H1 (cell line): Measurements from ENCODE around the gene RIMBP2. TPM values are rescaled to one million over a fixed set of nuclear protein-coding genes. Genes with fewer than 3 reads are reported as not detected.

ENCODE experiments used
- CTCF ChIA-PET: fragments of 300-600 bp; sonication (Branson Sonifier 250); formaldehyde crosslinking; loops from one replicate; lab custom pipeline; 2021; ENCODE audit not compliant: partially characterized antibody; lab: Charles Lee
- POLR2A ChIA-PET: fragments of 300-600 bp; sonication (Branson Sonifier 250); formaldehyde crosslinking; loops from one replicate; lab custom pipeline; 2021; ENCODE audit warnings: inconsistent platforms; ENCODE audit not compliant: partially characterized antibody; lab: Charles Lee
- DNase-seq, 2 experiments: peaks; one replicate each; pipeline versions ENCODE4 v3.0.0 to v3.0.0-alpha.2; 2010 to 2022; ENCODE audit warnings: low spot score in 2 of 2, low read depth in 1 of 2, mixed read lengths in 1 of 2
- FAIRE-seq: peaks from 2 replicates; lab custom pipeline; 2011; peaks lifted over from hg19 to GRCh38; lab: Jason Lieb, UNC
- H2AFZ ChIP-seq: 2 replicates; pipeline ENCODE4 v1.8.1; 2012; ENCODE audit warnings: low read length, inconsistent platforms
- H2AK5ac ChIP-seq: 2 replicates; pipeline ENCODE4 v1.6.1; 2013; ENCODE audit warnings: low read depth, low read length
- H2BK120ac ChIP-seq: replicated peaks from 2 replicates; pipeline ENCODE3; 2013; ENCODE audit warnings: low read depth, low read length, inconsistent platforms
- H2BK12ac ChIP-seq: 2 replicates; pipeline ENCODE4 v1.6.1; 2013; ENCODE audit warnings: low read depth, low read length
- H2BK15ac ChIP-seq: 2 replicates; pipeline ENCODE4 v1.6.1; 2013; ENCODE audit warnings: low read length
- H2BK20ac ChIP-seq: 2 replicates; pipeline ENCODE4 v1.6.1; 2013; ENCODE audit warnings: low read length
- H2BK5ac ChIP-seq: 2 replicates; pipeline ENCODE4 v1.6.1; 2013; ENCODE audit warnings: low read depth, low read length
- H3K14ac ChIP-seq: 2 replicates; pipeline ENCODE4 v1.6.1; 2013; ENCODE audit warnings: inconsistent platforms; ENCODE audit not compliant: insufficient read length
- H3K18ac ChIP-seq: 2 replicates; pipeline ENCODE4 v1.6.1; 2013; ENCODE audit warnings: low read length; ENCODE audit errors: extremely low read depth
- H3K23ac ChIP-seq: 2 replicates; pipeline ENCODE4 v1.6.1; 2013; ENCODE audit warnings: inconsistent platforms; ENCODE audit not compliant: insufficient read length
- H3K23me2 ChIP-seq: 2 replicates; pipeline ENCODE4 v1.6.1; 2013; ENCODE audit warnings: low read depth, low read length
- H3K27ac ChIP-seq: 2 replicates; pipeline ENCODE4 v1.6.1; 2011; ENCODE audit warnings: low read depth, low read length, inconsistent platforms
- H3K27me3 ChIP-seq, 4 experiments: replicated peaks in 1 of 4; 1 replicate in 1 of 4; 2 replicates in 3 of 4; pipeline versions ENCODE4 v1.6.1 to v1.8.1; 2011 to 2013; ENCODE audit warnings: low read length in 3 of 4, mild to moderate bottlenecking in 3 of 4, inconsistent platforms in 2 of 4, mixed read lengths in 2 of 4, moderate library complexity in 1 of 4; ENCODE audit not compliant: control insufficient read depth in 3 of 4, insufficient read depth in 3 of 4; ENCODE audit errors: extremely low read depth in 1 of 4
- H3K36me3 ChIP-seq, 4 experiments: 2 replicates each; pipeline versions ENCODE4 v1.6.1 to v1.8.1; 2011 to 2013; ENCODE audit warnings: mild to moderate bottlenecking in 4 of 4, low read length in 3 of 4, moderate library complexity in 2 of 4, control low read depth in 1 of 4, inconsistent platforms in 1 of 4; ENCODE audit not compliant: insufficient read depth in 4 of 4, control insufficient read depth in 2 of 4
- H3K4ac ChIP-seq: replicated peaks from 2 replicates; pipeline ENCODE3; 2013; ENCODE audit warnings: low read length, low read depth, mixed read lengths, inconsistent platforms; ENCODE audit not compliant: insufficient read length
- H3K4me1 ChIP-seq, 4 experiments: replicated peaks in 1 of 4; 1 replicate in 1 of 4; 2 replicates in 3 of 4; pipeline versions ENCODE4 v1.6.1 to v1.8.1; 2011 to 2013; ENCODE audit warnings: low read length in 3 of 4, inconsistent platforms in 2 of 4, mixed read lengths in 1 of 4; ENCODE audit not compliant: insufficient read depth in 4 of 4, control insufficient read depth in 3 of 4
- H3K4me2 ChIP-seq, 2 experiments: 2 replicates each; pipeline versions ENCODE4 v1.6.1 to v1.8.1; 2011 to 2013; ENCODE audit warnings: low read depth in 2 of 2, low read length in 2 of 2, control low read depth in 1 of 2, inconsistent platforms in 1 of 2, mild to moderate bottlenecking in 1 of 2; ENCODE audit not compliant: insufficient read depth in 1 of 2
- H3K4me3 ChIP-seq, 4 experiments: fragments of 200-600, 300-600 bp in 1 of 4; sonication (generic), shearing (Covaris generic), sonication (Bioruptor Twin) in 1 of 4; 2 replicates each; pipeline versions ENCODE4 v1.5.1 to v1.8.1; 2011 to 2016; ENCODE audit warnings: low read length in 4 of 4, low read depth in 3 of 4, control low read depth in 2 of 4, inconsistent platforms in 2 of 4, mild to moderate bottlenecking in 2 of 4, mixed read lengths in 1 of 4, moderate library complexity in 1 of 4; ENCODE audit not compliant: insufficient read depth in 2 of 4; ENCODE audit errors: extremely low read depth in 1 of 4
- H3K56ac ChIP-seq: replicated peaks from 2 replicates; pipeline ENCODE3; 2013; ENCODE audit warnings: low read depth, mild to moderate bottlenecking, mixed read lengths, low read length, inconsistent platforms; ENCODE audit not compliant: insufficient read length
- H3K79me1 ChIP-seq: 2 replicates; pipeline ENCODE4 v1.6.1; 2013; ENCODE audit warnings: low read depth, low read length, control low read depth
- H3K79me2 ChIP-seq, 2 experiments: 2 replicates each; pipeline versions ENCODE4 v1.6.1 to v1.8.1; 2012 to 2013; ENCODE audit warnings: low read length in 2 of 2, mild to moderate bottlenecking in 2 of 2, inconsistent platforms in 1 of 2; ENCODE audit not compliant: insufficient read depth in 2 of 2, control insufficient read depth in 1 of 2
- H3K9ac ChIP-seq, 4 experiments: replicated peaks in 1 of 4; 1 replicate in 1 of 4; 2 replicates in 3 of 4; pipeline versions ENCODE4 v1.6.1 to v1.8.1; 2011 to 2013; ENCODE audit warnings: low read depth in 3 of 4, low read length in 3 of 4, control low read depth in 2 of 4, mild to moderate bottlenecking in 2 of 4, moderate library complexity in 2 of 4, inconsistent platforms in 1 of 4; ENCODE audit errors: extremely low read depth in 1 of 4
- H3K9me3 ChIP-seq, 2 experiments: 2 replicates each; pipeline versions ENCODE4 v1.6.1 to v1.8.1; 2012 to 2013; ENCODE audit warnings: mild to moderate bottlenecking in 2 of 2, moderate library complexity in 2 of 2, control low read depth in 1 of 2, inconsistent platforms in 1 of 2, low read depth in 1 of 2, low read length in 1 of 2, mixed read lengths in 1 of 2; ENCODE audit not compliant: insufficient read depth in 2 of 2
- H4K20me1 ChIP-seq, 2 experiments: replicated peaks in 1 of 2; 2 replicates each; pipeline versions ENCODE3 to v1.8.1; 2011 to 2013; ENCODE audit warnings: inconsistent platforms in 2 of 2, low read length in 2 of 2, mild to moderate bottlenecking in 1 of 2; ENCODE audit not compliant: insufficient read depth in 2 of 2, control insufficient read depth in 1 of 2
- H4K5ac ChIP-seq: 2 replicates; pipeline ENCODE4 v1.6.1; 2013; ENCODE audit warnings: low read length, low read depth, mixed read lengths, inconsistent platforms; ENCODE audit not compliant: insufficient read length
- H4K8ac ChIP-seq: 2 replicates; pipeline ENCODE4 v1.8.0; 2013; ENCODE audit warnings: mild to moderate bottlenecking, moderate library complexity, low read length, inconsistent platforms; ENCODE audit not compliant: insufficient read depth; ENCODE audit errors: extremely low read depth
- H4K91ac ChIP-seq: replicated peaks from 2 replicates; pipeline ENCODE3; 2013; ENCODE audit warnings: low read length, mixed read lengths, inconsistent platforms; ENCODE audit not compliant: insufficient read length
- CTCF ChIP-seq, 3 experiments: IDR thresholded peaks; 1 replicate in 2 of 3; 2 replicates in 1 of 3; pipeline versions ENCODE4 v1.5.1 to v1.6.1; 2011; ENCODE audit warnings: low read length in 3 of 3, mild to moderate bottlenecking in 3 of 3, inconsistent platforms in 2 of 3, low read depth in 1 of 3, moderate library complexity in 1 of 3; ENCODE audit not compliant: insufficient read depth in 1 of 3; ENCODE audit errors: control extremely low read depth in 1 of 3
- EGR1 ChIP-seq: IDR thresholded peaks from 2 replicates; pipeline ENCODE4 v1.6.1; 2011; ENCODE audit warnings: low read depth, low read length, borderline replicate concordance
- RFX5 ChIP-seq: IDR thresholded peaks from 2 replicates; pipeline ENCODE4 v1.6.1; 2011; ENCODE audit warnings: low read depth, low read length, improper control_type of control experiment, borderline replicate concordance
- SIN3A ChIP-seq, 2 experiments: IDR thresholded peaks in 1 of 2; conservative IDR thresholded peaks in 1 of 2; 2 replicates each; pipeline ENCODE4 v1.6.1; 2011 to 2012; ENCODE audit warnings: low read length in 2 of 2, improper control_type of control experiment in 1 of 2, low read depth in 1 of 2, mild to moderate bottlenecking in 1 of 2
- SUZ12 ChIP-seq: fragments of 200-600 bp; sonication (generic); IDR thresholded peaks from 2 replicates; pipeline ENCODE4 v1.6.1; 2012; ENCODE audit warnings: mild to moderate bottlenecking, inconsistent platforms, low read length, moderate library complexity, mixed read lengths
- TAF7 ChIP-seq: optimal IDR thresholded peaks from 2 replicates; pipeline ENCODE3; 2011; ENCODE audit warnings: low read depth, mild to moderate bottlenecking, inconsistent platforms, low read length, moderate library complexity, borderline replicate concordance
- WGBS, 2 experiments: shearing (Covaris generic) in 1 of 2; methylation state at CpG; one replicate each; pipeline versions ENCODE4 v1.1.6 to v1.1.7; 2013 to 2015; ENCODE audit warnings: low lambda C conversion rate in 2 of 2, mixed read lengths in 2 of 2, inconsistent platforms in 1 of 2, low coverage in 1 of 2, missing lambda C conversion rate in 1 of 2; ENCODE audit not compliant: insufficient replicate concordance in 2 of 2, insufficient coverage in 1 of 2, insufficient read length in 1 of 2; ENCODE audit errors: extremely low coverage in 1 of 2, missing lambda C conversion rate in 1 of 2; 5-methylcytosine and 5-hydroxymethylcytosine counted together
- polyA plus RNA-seq, 7 experiments: library from polyadenylated mRNA; depleted of rRNA in 3 of 7; stranded (reverse) in 5 of 7; unstranded in 2 of 7; fragments of >200 nt in 5 of 7; fragments of 200-250 nt in 2 of 7; gene quantifications; 1 replicate in 5 of 7; 2 replicates in 1 of 7; 4 replicates in 1 of 7; pipeline versions ENCODE4 v1.2.1 to v1.2.3, GENCODE V29; 2011 to 2013; ENCODE audit warnings: missing spikeins in 2 of 7, mixed read lengths in 2 of 7
- total RNA-seq: library from RNA; stranded (reverse); fragmentation: NEBNext Ultra II Directional; extraction: Animal tissue kit (Norgen Biotek cat#: 25700); gene quantifications from 2 replicates; pipeline ENCODE4 v1.2.1, GENCODE V29; 2021
- TF ChIP-seq, protein P1 (sequence below): IDR thresholded peaks from 2 replicates; pipeline ENCODE4 v1.6.1; 2012; ENCODE audit warnings: low read length, inconsistent platforms

The RIMBP2 gene
- total and polyA plus RNA-seq, 2 of the 8 experiments (the other 6 are each of a cell fraction or from before 2014, with no cell fraction given) = 0.18 to 0.65 TPM

- H2AK5ac ChIP-seq = no peak overlapping the region
- no peaks in the 10 kb centered on the region for H3K9me3 ChIP-seq
- no peak overlapping the region for H2BK12ac ChIP-seq
- no peak overlapping the region for H2BK20ac ChIP-seq
- POLR2A ChIA-PET = no interaction called here
- H2BK5ac ChIP-seq = no peak overlapping the region
- no peaks in the 10 kb centered on the region for H3K36me3 ChIP-seq
- H2BK15ac ChIP-seq = no peak overlapping the region
- H4K20me1 ChIP-seq = peaks cover 0 to 1% of the 10 kb centered on the region in 2 experiments
- TF ChIP-seq SUZ12 (no peak), EGR1 (no peak), RFX5 (no peak), SIN3A (conservative IDR thresholded peaks at IDR 0.05 in 1 of 2, IDR thresholded peaks at IDR 0.05 in 1 of 2; ENCODE audit: low read depth in 1 of 2, low read length in 2 of 2) (no peak), TAF7 (no peak), CTCF (IDR thresholded peaks at IDR 0.05; ENCODE audit: control extremely low read depth in 1 of 3, insufficient read depth in 1 of 3, low read depth in 1 of 3, low read length in 3 of 3) (no peak)
- TF ChIP-seq, protein P1, sequence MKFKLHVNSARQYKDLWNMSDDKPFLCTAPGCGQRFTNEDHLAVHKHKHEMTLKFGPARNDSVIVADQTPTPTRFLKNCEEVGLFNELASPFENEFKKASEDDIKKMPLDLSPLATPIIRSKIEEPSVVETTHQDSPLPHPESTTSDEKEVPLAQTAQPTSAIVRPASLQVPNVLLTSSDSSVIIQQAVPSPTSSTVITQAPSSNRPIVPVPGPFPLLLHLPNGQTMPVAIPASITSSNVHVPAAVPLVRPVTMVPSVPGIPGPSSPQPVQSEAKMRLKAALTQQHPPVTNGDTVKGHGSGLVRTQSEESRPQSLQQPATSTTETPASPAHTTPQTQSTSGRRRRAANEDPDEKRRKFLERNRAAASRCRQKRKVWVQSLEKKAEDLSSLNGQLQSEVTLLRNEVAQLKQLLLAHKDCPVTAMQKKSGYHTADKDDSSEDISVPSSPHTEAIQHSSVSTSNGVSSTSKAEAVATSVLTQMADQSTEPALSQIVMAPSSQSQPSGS = no peak
- no peak overlapping the region for H3K14ac ChIP-seq
- 0 out of 2 replicates have a peak overlapping the region, but pooled peaks have one; percentile 57 for H4K8ac ChIP-seq
- H3K4me1 ChIP-seq = no peaks in the 10 kb centered on the region; a peak in 1 of 7 replicates
- H4K5ac ChIP-seq = no peak overlapping the region
- H3K4ac ChIP-seq = no peak overlapping the region
- H2AFZ ChIP-seq = no peak overlapping the region
- CTCF ChIA-PET = interaction anchor here (0.6 to 3.9 kb wide), 16 partner anchors 9 to 704 kb away, joined by 3 to 22 read pairs (median 5); partner anchors contain the start of gene RIMBP2
- DNase-seq (no peak), FAIRE-seq (no peak)
- H3K23me2 ChIP-seq = no peaks in the 10 kb centered on the region
- H3K27ac ChIP-seq = no peak overlapping the region
- H3K9ac ChIP-seq = no peak overlapping the region
- H3K4me2 ChIP-seq = no peak overlapping the region
- H3K27me3 ChIP-seq = no peaks in the 10 kb centered on the region
- no peak overlapping the region for H4K91ac ChIP-seq
- no peak overlapping the region for H3K56ac ChIP-seq
- H3K23ac ChIP-seq = no peak overlapping the region
- H3K4me3 ChIP-seq = no peak overlapping the region
- H3K79me2 ChIP-seq = no peaks in the 10 kb centered on the region
- H3K79me1 ChIP-seq = no peaks in the 10 kb centered on the region
- H2BK120ac ChIP-seq = no peak overlapping the region
- 85% methylated on average over 9 of the region's 9 CpGs; no CpG with 5 or more reads in 1 of the 2 experiments for WGBS, 2 experiments
- H3K18ac ChIP-seq = no peak overlapping the region
These were observed 30.4 kb upstream of the RIMBP2 start for GRCh38 chr12:130746546-130746945.
